ENCODE results near the gene SPIRE1.

SPIRE1 gene

DNA sequence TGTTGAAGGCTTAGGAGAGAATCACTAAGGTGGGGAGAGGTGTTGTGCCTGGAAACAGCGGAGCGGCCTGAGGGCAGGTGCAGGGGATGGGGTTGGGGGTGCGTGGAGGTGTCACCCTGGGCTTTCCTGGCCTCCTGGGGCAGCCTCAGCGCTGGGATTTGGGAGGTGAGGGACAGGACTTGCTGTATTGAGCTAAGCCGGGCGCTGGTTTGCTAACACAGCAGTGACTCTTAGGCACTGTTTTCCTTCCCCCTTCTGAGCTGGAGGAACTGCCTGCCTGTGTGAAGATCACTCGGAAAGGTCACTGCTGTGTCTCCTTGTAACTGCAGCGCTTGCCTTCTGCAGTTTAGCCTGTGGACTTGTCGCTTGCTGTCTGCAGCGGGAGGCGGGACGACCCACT is 229.0 kb downstream of the SPIRE1 start:
- Histone ChIP-seq H3K9ac (ENCODE audit: low read length) (no peak overlapping the region), H3K4me2 (ENCODE audit: low read depth, low read length, poor library complexity, severe bottlenecking) (no peak overlapping the region), H3K27me3 (ENCODE audit: low read length) (no peaks in the 10 kb centered on the region), H3F3A (ENCODE audit: insufficient read depth) (no peaks in the 10 kb centered on the region), H3K4me3 (ENCODE audit: insufficient read depth, low read length, poor library complexity, severe bottlenecking) (no peak overlapping the region), H3K9me2 (replicated peaks; ENCODE audit: insufficient read depth, low read length) (no peaks in the 10 kb centered on the region), H3K36me3 (ENCODE audit: low read length) (no peaks in the 10 kb centered on the region), H3K27ac (ENCODE audit: low read depth, low read length) (no peak overlapping the region), H4K20me1 (ENCODE audit: low read depth, low read length) (no peaks in the 10 kb centered on the region), H3K9me3 (ENCODE audit: insufficient read depth, low read length) (no peaks in the 10 kb centered on the region), H3K79me2 (ENCODE audit: insufficient read depth, low read length) (no peaks in the 10 kb centered on the region), H2AFZ (ENCODE audit: low read depth, low read length, severe bottlenecking) (no peak overlapping the region)
- no peak for TF ChIP-seq EZH2phosphoT487 (conservative IDR thresholded peaks at IDR 0.05; ENCODE audit: low read length)
- no peak for TF ChIP-seq CTCF (IDR thresholded peaks at IDR 0.05; ENCODE audit: insufficient read depth, low read length, poor library complexity, severe bottlenecking)

DNA sequence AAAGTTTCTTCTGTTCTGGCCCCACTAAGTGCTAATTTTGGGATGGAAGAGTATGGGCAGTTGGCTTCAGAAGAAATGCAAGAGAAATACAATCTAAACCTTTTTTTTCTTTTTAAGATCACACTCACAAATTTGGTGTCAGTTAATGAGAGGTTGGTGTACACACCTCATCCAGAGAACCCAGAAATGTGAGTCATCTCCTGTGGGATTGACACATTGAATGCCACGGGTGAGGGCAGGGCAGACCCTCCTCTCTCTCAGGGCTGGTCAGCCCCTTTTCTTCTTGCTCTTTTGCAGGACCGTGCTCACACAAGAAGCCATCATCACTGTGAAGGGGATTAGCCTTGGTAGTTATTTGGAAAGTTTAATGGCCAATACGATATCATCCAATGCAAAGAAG is 231.0 kb downstream of the SPIRE1 start:
- TF ChIP-seq EZH2phosphoT487 (conservative IDR thresholded peaks at IDR 0.05; ENCODE audit: low read length) (no peak), CTCF (IDR thresholded peaks at IDR 0.05; ENCODE audit: insufficient read depth, low read length, poor library complexity, severe bottlenecking) (no peak)
- H3K27me3 ChIP-seq (ENCODE audit: low read length) = no peaks in the 10 kb centered on the region
- no peaks in the 10 kb centered on the region for H3K79me2 ChIP-seq (ENCODE audit: insufficient read depth, low read length)
- no peaks in the 10 kb centered on the region for H3K9me3 ChIP-seq (ENCODE audit: insufficient read depth, low read length)
- H3K36me3 ChIP-seq (ENCODE audit: low read length) = no peaks in the 10 kb centered on the region
- H4K20me1 ChIP-seq (ENCODE audit: low read depth, low read length) = no peaks in the 10 kb centered on the region
- no peak overlapping the region for H2AFZ ChIP-seq (ENCODE audit: low read depth, low read length, severe bottlenecking)
- no peak overlapping the region for H3K4me3 ChIP-seq (ENCODE audit: insufficient read depth, low read length, poor library complexity, severe bottlenecking)
- no peak overlapping the region for H3K27ac ChIP-seq (ENCODE audit: low read depth, low read length)
- H3K9me2 ChIP-seq (replicated peaks; ENCODE audit: insufficient read depth, low read length) = no peaks in the 10 kb centered on the region
- no peaks in the 10 kb centered on the region for H3F3A ChIP-seq (ENCODE audit: insufficient read depth)
- H3K9ac ChIP-seq (ENCODE audit: low read length) = no peak overlapping the region
- no peak overlapping the region for H3K4me2 ChIP-seq (ENCODE audit: low read depth, low read length, poor library complexity, severe bottlenecking)

- Histone ChIP-seq H3K27me3 (ENCODE audit: low read length) (no peaks in the 10 kb centered on the region), H3F3A (ENCODE audit: insufficient read depth) (peaks cover 18% of the 10 kb centered on the region), H3K79me2 (ENCODE audit: insufficient read depth, low read length) (no peaks in the 10 kb centered on the region), H2AFZ (ENCODE audit: low read depth, low read length, severe bottlenecking) (no peak overlapping the region), H3K9me2 (replicated peaks; ENCODE audit: insufficient read depth, low read length) (no peaks in the 10 kb centered on the region), H3K36me3 (ENCODE audit: low read length) (no peaks in the 10 kb centered on the region), H3K4me2 (ENCODE audit: low read depth, low read length, poor library complexity, severe bottlenecking) (no peak overlapping the region), H3K4me3 (ENCODE audit: insufficient read depth, low read length, poor library complexity, severe bottlenecking) (no peak overlapping the region), H3K9ac (ENCODE audit: low read length) (no peak overlapping the region), H3K27ac (ENCODE audit: low read depth, low read length) (no peak overlapping the region), H3K9me3 (ENCODE audit: insufficient read depth, low read length) (no peaks in the 10 kb centered on the region), H4K20me1 (ENCODE audit: low read depth, low read length) (no peaks in the 10 kb centered on the region)
- no peak for TF ChIP-seq EZH2phosphoT487 (conservative IDR thresholded peaks at IDR 0.05; ENCODE audit: low read length)
- no peak for TF ChIP-seq CTCF (IDR thresholded peaks at IDR 0.05; ENCODE audit: insufficient read depth, low read length, poor library complexity, severe bottlenecking)
Measured at GRCh38 chr18:12424252-12424651, 233.7 kb downstream of the SPIRE1 start.

DNA sequence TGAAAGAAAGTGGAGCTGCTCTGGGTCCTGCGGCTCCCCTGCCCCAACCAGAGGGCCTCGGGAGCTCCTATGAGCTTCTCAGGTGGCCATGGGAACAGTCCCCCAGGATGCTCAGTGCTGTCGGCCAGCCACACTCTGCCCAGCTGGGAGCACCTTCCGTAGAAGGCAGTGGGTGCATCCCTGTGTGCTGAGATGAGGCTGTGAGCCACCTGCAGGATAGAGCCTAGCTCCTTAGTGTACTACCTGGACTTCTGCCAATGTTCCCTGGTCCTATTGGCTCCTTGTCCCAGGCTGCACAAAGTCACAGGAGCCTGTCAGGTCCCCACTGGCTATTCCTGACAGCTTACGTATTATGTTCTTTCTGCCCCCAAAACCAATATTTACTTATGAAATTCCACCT is 234.1 kb downstream of the SPIRE1 start:
- Histone ChIP-seq H3K36me3 (ENCODE audit: low read length) (no peaks in the 10 kb centered on the region), H3K27ac (ENCODE audit: low read depth, low read length) (no peak overlapping the region)
- TF ChIP-seq EZH2phosphoT487 (conservative IDR thresholded peaks at IDR 0.05; ENCODE audit: low read length) (no peak), CTCF (IDR thresholded peaks at IDR 0.05; ENCODE audit: insufficient read depth, low read length, poor library complexity, severe bottlenecking) (no peak)

More for the DNA sequence above, 234.1 kb downstream of the SPIRE1 start:
- H3K9me3 ChIP-seq (ENCODE audit: insufficient read depth, low read length) = no peaks in the 10 kb centered on the region
- no peak overlapping the region for H3K4me3 ChIP-seq (ENCODE audit: insufficient read depth, low read length, poor library complexity, severe bottlenecking)
- H4K20me1 ChIP-seq (ENCODE audit: low read depth, low read length) = no peaks in the 10 kb centered on the region
- H3F3A ChIP-seq (ENCODE audit: insufficient read depth) = peaks cover 18% of the 10 kb centered on the region
- H3K79me2 ChIP-seq (ENCODE audit: insufficient read depth, low read length) = no peaks in the 10 kb centered on the region
- no peak overlapping the region for H2AFZ ChIP-seq (ENCODE audit: low read depth, low read length, severe bottlenecking)
- no peaks in the 10 kb centered on the region for H3K9me2 ChIP-seq (replicated peaks; ENCODE audit: insufficient read depth, low read length)
- H3K4me2 ChIP-seq (ENCODE audit: low read depth, low read length, poor library complexity, severe bottlenecking) = no peak overlapping the region
- H3K27me3 ChIP-seq (ENCODE audit: low read length) = no peaks in the 10 kb centered on the region
- no peak overlapping the region for H3K9ac ChIP-seq (ENCODE audit: low read length)
